Measurements from ENCODE around the gene SIRT6. TPM values are rescaled to one million over a fixed set of nuclear protein-coding genes. Genes with fewer than 3 reads are reported as not detected.

The SIRT6 gene
- total and polyA plus RNA-seq, 2 donors (not counting 3 experiments of a cell fraction or from before 2014, with no cell fraction given): 26.9 to 36.6 TPM

- Histone ChIP-seq H3K36me3 (ENCODE audit: control insufficient read depth in 2 of 2, extremely low read depth in 1 of 2, insufficient read depth in 2 of 2, low read length in 2 of 2) (no peaks in the 10 kb centered on the region), H3K4me2 (ENCODE audit: insufficient read depth, low read length) (no peak overlapping the region), H3K27ac (ENCODE audit: insufficient read depth, low read depth, low read length) (no peak overlapping the region), H3K9me1 (replicated peaks; ENCODE audit: control insufficient read depth, extremely low read depth, insufficient read depth, low read length) (no peaks in the 10 kb centered on the region), H3K4me3 (replicated peaks in 1 of 3; ENCODE audit: insufficient read depth in 1 of 3, low read depth in 1 of 3, low read length in 3 of 3) (no peak overlapping the region), H3K9ac (replicated peaks; ENCODE audit: extremely low read depth, insufficient read depth, low read length) (no peak overlapping the region), H4K20me1 (replicated peaks; ENCODE audit: control insufficient read depth, extremely low read depth, insufficient read depth, low read length) (no peaks in the 10 kb centered on the region), H2AFZ (ENCODE audit: low read depth, low read length) (no peak overlapping the region), H3K4me1 (ENCODE audit: control insufficient read depth, extremely low read depth, insufficient read depth, low read length) (no peaks in the 10 kb centered on the region), H3K79me2 (ENCODE audit: control insufficient read depth, insufficient read depth, low read length) (no peaks in the 10 kb centered on the region), H3K9me3 (replicated peaks; ENCODE audit: control insufficient read depth, insufficient read depth, low read length) (no peaks in the 10 kb centered on the region), H3K27me3 (ENCODE audit: control insufficient read depth in 2 of 2, insufficient read depth in 2 of 2, low read length in 2 of 2) (peaks cover 6 to 12% of the 10 kb centered on the region in 2 experiments)
- dilution Hi-C loops (cut with MboI; ENCODE audit: extremely low pct_ligation_motif_present, low sequenced_read_pairs): no loop called here
- no TSS peak for BruUV-seq (replicated peaks)
- no peak for TF ChIP-seq POLR2AphosphoS5 (IDR thresholded peaks at IDR 0.05; ENCODE audit: insufficient read depth, low read depth, low read length)
- TF ChIP-seq FOS (IDR thresholded peaks at IDR 0.05; ENCODE audit: borderline replicate concordance, insufficient read depth, low read length): no peak
- no peak for TF ChIP-seq POLR2A (IDR thresholded peaks at IDR 0.05; ENCODE audit: low read depth, low read length)
- TF ChIP-seq EZH2 (IDR thresholded peaks at IDR 0.05; ENCODE audit: borderline replicate concordance, low read depth, low read length, severe bottlenecking): no peak
- TF ChIP-seq MYC (IDR thresholded peaks at IDR 0.05; ENCODE audit: low read depth, low read length): no peak
- no peak for TF ChIP-seq GATA2 (IDR thresholded peaks at IDR 0.05; ENCODE audit: insufficient read depth, insufficient read length, low read depth, low read length)
- no peak for TF ChIP-seq MAX (IDR thresholded peaks at IDR 0.05; ENCODE audit: insufficient read depth, insufficient read length)
- TF ChIP-seq JUN (IDR thresholded peaks at IDR 0.05; ENCODE audit: borderline replicate concordance, insufficient read depth, insufficient read length, low read depth): no peak
- TF ChIP-seq, protein P1, sequence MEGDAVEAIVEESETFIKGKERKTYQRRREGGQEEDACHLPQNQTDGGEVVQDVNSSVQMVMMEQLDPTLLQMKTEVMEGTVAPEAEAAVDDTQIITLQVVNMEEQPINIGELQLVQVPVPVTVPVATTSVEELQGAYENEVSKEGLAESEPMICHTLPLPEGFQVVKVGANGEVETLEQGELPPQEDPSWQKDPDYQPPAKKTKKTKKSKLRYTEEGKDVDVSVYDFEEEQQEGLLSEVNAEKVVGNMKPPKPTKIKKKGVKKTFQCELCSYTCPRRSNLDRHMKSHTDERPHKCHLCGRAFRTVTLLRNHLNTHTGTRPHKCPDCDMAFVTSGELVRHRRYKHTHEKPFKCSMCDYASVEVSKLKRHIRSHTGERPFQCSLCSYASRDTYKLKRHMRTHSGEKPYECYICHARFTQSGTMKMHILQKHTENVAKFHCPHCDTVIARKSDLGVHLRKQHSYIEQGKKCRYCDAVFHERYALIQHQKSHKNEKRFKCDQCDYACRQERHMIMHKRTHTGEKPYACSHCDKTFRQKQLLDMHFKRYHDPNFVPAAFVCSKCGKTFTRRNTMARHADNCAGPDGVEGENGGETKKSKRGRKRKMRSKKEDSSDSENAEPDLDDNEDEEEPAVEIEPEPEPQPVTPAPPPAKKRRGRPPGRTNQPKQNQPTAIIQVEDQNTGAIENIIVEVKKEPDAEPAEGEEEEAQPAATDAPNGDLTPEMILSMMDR (IDR thresholded peaks at IDR 0.05; ENCODE audit: extremely low read depth in 1 of 2, insufficient read depth in 1 of 2, low read depth in 1 of 2, low read length in 2 of 2): no peak
- intact Hi-C loops (cut with micrococcal nuclease): no loop called here
- ChIA-PET POLR2A (no interaction called here), CTCF (interaction anchor here (0.7 to 4.2 kb wide), 3 partner anchors 13 to 212 kb away, joined by 3 to 36 read pairs (median 4); no protein-coding TSS in a partner anchor)
- DNase-seq (ENCODE audit: low read depth, low spot score) (no peak), FAIRE-seq (no peak)
These were observed 17.4 kb upstream of the SIRT6 start for GRCh38 chr19:4199699-4200293.

All from endothelial cell of umbilical vein (primary cell).